Glutamatergic neuron (in vitro differentiated cells): ENCODE data around the gene CEBPA. TPM values are rescaled to one million over a fixed set of nuclear protein-coding genes. Genes with fewer than 3 reads are reported as not detected.

ENCODE experiments used
- DNase-seq: peaks from one replicate; pipeline ENCODE4 v3.0.0; 2022
- H3K27ac Mint-ChIP-seq: one replicate; pipeline ENCODE4 v1.8.0; 2020; ENCODE audit warnings: mild to moderate bottlenecking, mixed read lengths, inconsistent platforms; ENCODE audit not compliant: unreplicated experiment
- H3K27me3 Mint-ChIP-seq: one replicate; pipeline ENCODE4 v1.8.0; 2020; ENCODE audit warnings: mild to moderate bottlenecking, moderate library complexity, mixed read lengths, inconsistent platforms; ENCODE audit not compliant: unreplicated experiment
- H3K36me3 Mint-ChIP-seq: one replicate; pipeline ENCODE4 v1.8.0; 2020; ENCODE audit warnings: mild to moderate bottlenecking, mixed read lengths, inconsistent platforms; ENCODE audit not compliant: unreplicated experiment
- H3K4me1 Mint-ChIP-seq: one replicate; pipeline ENCODE4 v1.8.0; 2020; ENCODE audit warnings: mild to moderate bottlenecking, low read depth, mixed read lengths, inconsistent platforms; ENCODE audit not compliant: unreplicated experiment
- H3K4me3 Mint-ChIP-seq: one replicate; pipeline ENCODE4 v1.8.0; 2020; ENCODE audit warnings: mild to moderate bottlenecking, mixed read lengths, inconsistent platforms; ENCODE audit not compliant: unreplicated experiment
- H3K9me3 Mint-ChIP-seq: one replicate; pipeline ENCODE4 v1.8.0; 2020; ENCODE audit warnings: mild to moderate bottlenecking, moderate library complexity, mixed read lengths, inconsistent platforms; ENCODE audit not compliant: unreplicated experiment
- total RNA-seq: library from RNA; stranded (reverse); fragmentation: NEBNext Ultra II Directional; extraction: Animal tissue kit (Norgen Biotek cat#: 25700); gene quantifications from one replicate; pipeline ENCODE4 v1.2.1, GENCODE V29; 2021; ENCODE audit not compliant: unreplicated experiment
- TF ChIP-seq, protein P1 (sequence below): fragments of 200-600 bp; sonication (generic); IDR thresholded peaks from one replicate; pipeline ENCODE4 v1.5.0; 2021; ENCODE audit not compliant: partially characterized antibody, unreplicated experiment

The CEBPA gene
- total RNA-seq, 1 donor from 2014 or later = 0.66 TPM

DNA sequence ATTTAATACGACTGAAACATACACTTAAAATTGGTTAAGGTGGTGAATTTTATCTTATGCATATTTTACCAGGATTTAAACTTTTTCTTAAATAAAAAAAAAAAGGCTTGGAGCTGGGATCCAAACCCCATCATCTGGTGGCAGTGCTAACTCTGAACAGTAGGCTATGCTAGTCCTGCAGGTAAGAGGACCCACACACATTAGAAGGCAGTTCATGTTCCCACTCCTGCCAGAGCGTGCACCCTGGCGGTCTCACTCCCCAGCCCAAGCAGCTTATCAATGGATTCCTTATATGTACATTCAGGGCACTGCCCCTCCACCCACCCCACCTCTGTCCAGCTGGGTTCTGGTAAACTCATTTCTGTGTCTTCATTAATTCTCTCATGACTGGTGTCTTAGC lies 31.3 kb upstream of the CEBPA start:
- H3K27me3 Mint-ChIP-seq = peaks cover 3% of the 10 kb centered on the region
- no peaks in the 10 kb centered on the region for H3K4me1 Mint-ChIP-seq
- peaks cover 3% of the 10 kb centered on the region for H3K9me3 Mint-ChIP-seq
- no peaks in the 10 kb centered on the region for H3K36me3 Mint-ChIP-seq
- TF ChIP-seq, protein P1, sequence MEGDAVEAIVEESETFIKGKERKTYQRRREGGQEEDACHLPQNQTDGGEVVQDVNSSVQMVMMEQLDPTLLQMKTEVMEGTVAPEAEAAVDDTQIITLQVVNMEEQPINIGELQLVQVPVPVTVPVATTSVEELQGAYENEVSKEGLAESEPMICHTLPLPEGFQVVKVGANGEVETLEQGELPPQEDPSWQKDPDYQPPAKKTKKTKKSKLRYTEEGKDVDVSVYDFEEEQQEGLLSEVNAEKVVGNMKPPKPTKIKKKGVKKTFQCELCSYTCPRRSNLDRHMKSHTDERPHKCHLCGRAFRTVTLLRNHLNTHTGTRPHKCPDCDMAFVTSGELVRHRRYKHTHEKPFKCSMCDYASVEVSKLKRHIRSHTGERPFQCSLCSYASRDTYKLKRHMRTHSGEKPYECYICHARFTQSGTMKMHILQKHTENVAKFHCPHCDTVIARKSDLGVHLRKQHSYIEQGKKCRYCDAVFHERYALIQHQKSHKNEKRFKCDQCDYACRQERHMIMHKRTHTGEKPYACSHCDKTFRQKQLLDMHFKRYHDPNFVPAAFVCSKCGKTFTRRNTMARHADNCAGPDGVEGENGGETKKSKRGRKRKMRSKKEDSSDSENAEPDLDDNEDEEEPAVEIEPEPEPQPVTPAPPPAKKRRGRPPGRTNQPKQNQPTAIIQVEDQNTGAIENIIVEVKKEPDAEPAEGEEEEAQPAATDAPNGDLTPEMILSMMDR = no peak
- H3K4me3 Mint-ChIP-seq = no peak overlapping the region
- H3K27ac Mint-ChIP-seq = no peak overlapping the region
- no peak for DNase-seq

DNA sequence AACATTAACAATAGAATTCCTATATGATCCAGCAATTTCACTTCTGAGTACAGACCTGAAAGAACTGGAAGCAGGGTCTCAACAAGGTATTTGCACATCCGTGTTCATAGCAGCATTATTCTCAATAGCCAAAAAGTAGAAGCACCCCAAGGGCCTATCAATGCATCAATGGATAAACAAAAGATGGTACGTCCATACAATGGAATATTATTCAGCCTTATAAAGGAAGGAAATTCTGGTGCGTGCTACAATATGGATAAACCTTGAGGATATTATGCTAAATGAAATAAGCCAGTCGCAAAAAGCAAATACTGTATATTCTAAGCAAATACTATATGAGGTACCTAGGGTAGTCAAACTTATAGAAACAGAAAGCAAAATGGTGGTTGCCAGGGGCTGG lies 30.8 kb upstream of the CEBPA start:
- TF ChIP-seq, protein P1 = no peak
- no peak for DNase-seq
- Mint-ChIP-seq H3K4me3 (no peak overlapping the region), H3K9me3 (peaks cover 3% of the 10 kb centered on the region), H3K36me3 (no peaks in the 10 kb centered on the region), H3K4me1 (no peaks in the 10 kb centered on the region), H3K27ac (no peak overlapping the region), H3K27me3 (peaks cover under 1% of the 10 kb centered on the region)

DNA sequence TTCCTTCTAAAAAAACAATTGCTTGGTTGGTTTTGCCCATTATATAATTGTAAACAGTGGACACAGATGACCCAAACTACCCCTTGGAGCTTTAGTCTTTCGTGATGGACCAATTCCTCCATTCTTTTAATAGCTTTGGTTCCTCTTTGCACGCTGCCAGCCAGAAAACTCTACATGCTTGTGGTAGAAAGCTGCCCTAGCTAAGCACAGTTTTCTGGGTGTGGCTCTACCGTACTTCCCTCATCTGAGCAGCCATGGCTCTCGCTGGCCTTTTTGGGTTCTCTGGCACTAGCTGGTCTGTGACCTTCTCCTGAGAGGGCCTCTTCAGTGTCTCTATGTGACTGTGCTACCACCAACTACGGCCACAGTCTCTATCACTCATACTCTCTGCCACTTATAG lies 29.9 kb upstream of the CEBPA start:
- Mint-ChIP-seq H3K4me1 (no peaks in the 10 kb centered on the region), H3K27me3 (no peaks in the 10 kb centered on the region), H3K4me3 (no peak overlapping the region), H3K27ac (no peak overlapping the region), H3K9me3 (peaks cover 3% of the 10 kb centered on the region), H3K36me3 (no peaks in the 10 kb centered on the region)
- TF ChIP-seq, protein P1 = no peak
- no peak for DNase-seq

DNA sequence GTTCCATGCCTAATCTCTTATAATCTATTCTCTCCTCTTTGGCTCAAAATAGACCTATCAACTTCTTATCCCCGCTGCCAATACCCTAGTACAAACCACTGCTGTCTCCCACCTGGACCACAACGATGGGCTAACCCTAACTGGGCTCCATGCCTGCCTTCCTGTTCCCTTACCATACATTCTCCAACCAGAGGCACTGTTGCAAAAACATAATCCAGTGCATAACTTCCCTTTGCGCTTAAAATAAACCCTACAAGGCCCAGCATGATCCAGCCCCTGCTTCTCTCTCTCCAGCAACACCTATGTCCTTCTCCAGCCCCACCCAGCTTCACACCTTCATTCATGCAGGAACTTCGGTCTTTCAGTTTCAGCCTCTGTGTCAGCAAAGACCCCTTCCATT lies 27.4 kb upstream of the CEBPA start:
- no peak overlapping the region for H3K27ac Mint-ChIP-seq
- H3K4me3 Mint-ChIP-seq = no peak overlapping the region
- H3K9me3 Mint-ChIP-seq = peaks cover 2% of the 10 kb centered on the region
- DNase-seq = no peak
- H3K27me3 Mint-ChIP-seq = no peaks in the 10 kb centered on the region
- TF ChIP-seq, protein P1 = no peak
- H3K4me1 Mint-ChIP-seq = no peaks in the 10 kb centered on the region
- no peaks in the 10 kb centered on the region for H3K36me3 Mint-ChIP-seq

DNA sequence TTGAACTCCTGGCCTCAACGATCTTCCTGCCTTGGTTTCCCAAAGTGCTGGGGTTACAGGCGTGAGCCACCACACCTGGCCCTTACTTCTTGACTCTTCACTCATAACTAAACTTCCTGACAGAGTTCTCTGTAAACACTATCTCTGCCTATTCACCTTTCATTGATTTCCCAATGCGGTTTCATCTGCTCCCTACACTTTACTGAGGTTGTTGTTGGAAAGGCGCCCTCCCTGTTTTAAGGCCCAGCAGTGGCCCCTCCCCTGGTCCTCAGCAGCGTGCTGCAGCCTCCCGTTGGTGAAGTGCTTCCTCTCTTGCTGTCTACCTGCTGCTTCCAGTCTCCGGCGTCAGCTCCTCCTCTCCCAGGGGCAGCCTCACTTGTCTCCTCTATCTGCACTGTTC lies 26.7 kb upstream of the CEBPA start:
- TF ChIP-seq, protein P1 = no peak
- no peak for DNase-seq
- Mint-ChIP-seq H3K27me3 (no peaks in the 10 kb centered on the region), H3K36me3 (no peaks in the 10 kb centered on the region), H3K9me3 (peaks cover 2% of the 10 kb centered on the region), H3K27ac (no peak overlapping the region), H3K4me1 (no peaks in the 10 kb centered on the region), H3K4me3 (no peak overlapping the region)
